Fibroblast of gingiva (primary cell): ENCODE data around the gene SRGAP2.
"Not testable (repeated sequence)": the region's sequence is repeated elsewhere in the genome, so short reads cannot be mapped to it uniquely, and the experiment has no call there.

Experiments
- DNase-seq: peaks from one replicate; pipeline ENCODE4 v3.0.0-alpha.2; 2011; ENCODE audit warnings: low read depth

Gene SRGAP2

GRCh38 chr1:206203364-206204158, at the start of gene SRGAP2:
SRGAP2 (plus strand) TSS chr1:206203541; CDS start chr1:206205971, 2,430 bp downstream.
- DNase-seq, result peak; percentile 68

- not testable (repeated sequence) for DNase-seq
These were observed 35.9 kb upstream of the SRGAP2 start for GRCh38 chr1:206167350-206168029.

GRCh38 chr1:206169794-206170193, 33.5 kb upstream of the SRGAP2 start:
- DNase-seq, result peak; percentile 56

- DNase-seq, result not testable (repeated sequence)
These were observed 30.1 kb upstream of the SRGAP2 start for GRCh38 chr1:206173110-206173719.

- DNase-seq, result peak; percentile 2
These were observed 29.0 kb upstream of the SRGAP2 start for GRCh38 chr1:206174182-206174868.

GRCh38 chr1:206175459-206176113, 27.8 kb upstream of the SRGAP2 start:
- DNase-seq, result peak; percentile 54

- DNase-seq, result not testable (repeated sequence)
These were observed 27.2 kb upstream of the SRGAP2 start for GRCh38 chr1:206176114-206176502.

GRCh38 chr1:206178061-206178989, 25.0 kb upstream of the SRGAP2 start:
- peak; percentile 22 for DNase-seq

GRCh38 chr1:206179666-206180065, 23.7 kb upstream of the SRGAP2 start:
- not testable (repeated sequence) for DNase-seq

- peak; percentile 19 for DNase-seq
These were observed 20.7 kb upstream of the SRGAP2 start for GRCh38 chr1:206182368-206183317.

- DNase-seq, result peak; percentile 5
These were observed 19.6 kb upstream of the SRGAP2 start for GRCh38 chr1:206183788-206184187.

- DNase-seq, result not testable (repeated sequence)
These were observed 17.6 kb upstream of the SRGAP2 start for GRCh38 chr1:206185778-206186177.

- DNase-seq, result not testable (repeated sequence)
These were observed 16.5 kb upstream of the SRGAP2 start for GRCh38 chr1:206186826-206187225.

GRCh38 chr1:206195182-206195581, 8.2 kb upstream of the SRGAP2 start:
- not testable (repeated sequence) for DNase-seq

- not testable (repeated sequence) for DNase-seq
These were observed 6.5 kb upstream of the SRGAP2 start for GRCh38 chr1:206196748-206197424.

- peak; percentile 100 for DNase-seq
These were observed 465 bp upstream of the SRGAP2 start, which contains the start of gene FAM72A for GRCh38 chr1:206202789-206203363. FAM72A (minus strand) TSS chr1:206202839; CDS start chr1:206202025, 814 bp downstream.

GRCh38 chr1:206204159-206204511, 794 bp downstream of the SRGAP2 start:
- not testable (repeated sequence) for DNase-seq

- DNase-seq, result peak; percentile 36
These were observed 1.5 kb downstream of the SRGAP2 start for GRCh38 chr1:206204871-206205270.
